NCI-H226 (cell line): Measurements from ENCODE around the gene ZKSCAN7.
"Not testable (repeated sequence)": the region's sequence is repeated elsewhere in the genome, so short reads cannot be mapped to it uniquely, and the experiment has no call there.

ENCODE experiments used
- DNase-seq: peaks from one replicate; pipeline ENCODE4 v3.0.0-alpha.2; 2015

The ZKSCAN7 gene

GRCh38 chr3:44554626-44555592, at the start of gene ZKSCAN7:
Gene ZKSCAN7 (plus strand): TSS chr3:44555193. CDS start chr3:44557048, 1,855 bp downstream.
- no peak for DNase-seq

- DNase-seq = no peak
Measured at GRCh38 chr3:44506556-44506955, 48.4 kb upstream of the ZKSCAN7 start.

GRCh38 chr3:44506961-44507360, 48.0 kb upstream of the ZKSCAN7 start:
- no peak for DNase-seq

GRCh38 chr3:44509393-44509921, 45.5 kb upstream of the ZKSCAN7 start:
- DNase-seq = no peak

- no peak for DNase-seq
Measured at GRCh38 chr3:44510000-44510368, 45.0 kb upstream of the ZKSCAN7 start.

GRCh38 chr3:44511238-44511566, 43.8 kb upstream of the ZKSCAN7 start:
- DNase-seq = no peak

GRCh38 chr3:44513513-44513912, 41.5 kb upstream of the ZKSCAN7 start:
- no peak for DNase-seq

- DNase-seq = no peak
Measured at GRCh38 chr3:44516230-44516629, 38.8 kb upstream of the ZKSCAN7 start.

GRCh38 chr3:44518782-44519156, 36.2 kb upstream of the ZKSCAN7 start:
- DNase-seq = no peak

GRCh38 chr3:44521721-44522120, 33.3 kb upstream of the ZKSCAN7 start:
- DNase-seq = no peak

- no peak for DNase-seq
Measured at GRCh38 chr3:44522494-44522933, 32.5 kb upstream of the ZKSCAN7 start.

GRCh38 chr3:44525060-44525459, 29.9 kb upstream of the ZKSCAN7 start:
- DNase-seq = no peak

- no peak for DNase-seq
Measured at GRCh38 chr3:44529927-44530326, 25.1 kb upstream of the ZKSCAN7 start.

- DNase-seq = no peak
Measured at GRCh38 chr3:44530911-44531310, 24.1 kb upstream of the ZKSCAN7 start.

GRCh38 chr3:44534659-44535058, 20.3 kb upstream of the ZKSCAN7 start:
- not testable (repeated sequence) for DNase-seq

- DNase-seq = no peak
Measured at GRCh38 chr3:44535364-44535763, 19.6 kb upstream of the ZKSCAN7 start.

- not testable (repeated sequence) for DNase-seq
Measured at GRCh38 chr3:44544811-44545210, 10.2 kb upstream of the ZKSCAN7 start.

GRCh38 chr3:44555723-44556122, 730 bp downstream of the ZKSCAN7 start:
- no peak for DNase-seq

GRCh38 chr3:44557074-44557473, 2.1 kb downstream of the ZKSCAN7 start:
- no peak for DNase-seq

GRCh38 chr3:44561076-44561475, 6.1 kb downstream of the ZKSCAN7 start:
- no peak for DNase-seq

- no peak for DNase-seq
Measured at GRCh38 chr3:44562147-44562546, 7.2 kb downstream of the ZKSCAN7 start.

GRCh38 chr3:44568561-44568960, 13.6 kb downstream of the ZKSCAN7 start:
- DNase-seq = no peak

- no peak for DNase-seq
Measured at GRCh38 chr3:44571024-44571423, 16.0 kb downstream of the ZKSCAN7 start.

GRCh38 chr3:44576613-44577012, 21.6 kb downstream of the ZKSCAN7 start:
- DNase-seq = no peak
